Activated effector memory CD4-positive, alpha-beta T cell treated with anti-CD3 and anti-CD28 coated beads, Interleukin-2, amount 50 U/mL, for 16 hours (primary cell): ENCODE data around the gene LTBP4.
A peak's percentile ranks its signal among the peaks of the same experiment; 100 is the strongest.
"Not testable (repeated sequence)": the region's sequence is repeated elsewhere in the genome, so short reads cannot be mapped to it uniquely, and the experiment has no call there.

Source experiments
- DNase-seq: peaks from one replicate; pipeline ENCODE4 v3.0.0-alpha.2; 2020

LTBP4 gene

DNA sequence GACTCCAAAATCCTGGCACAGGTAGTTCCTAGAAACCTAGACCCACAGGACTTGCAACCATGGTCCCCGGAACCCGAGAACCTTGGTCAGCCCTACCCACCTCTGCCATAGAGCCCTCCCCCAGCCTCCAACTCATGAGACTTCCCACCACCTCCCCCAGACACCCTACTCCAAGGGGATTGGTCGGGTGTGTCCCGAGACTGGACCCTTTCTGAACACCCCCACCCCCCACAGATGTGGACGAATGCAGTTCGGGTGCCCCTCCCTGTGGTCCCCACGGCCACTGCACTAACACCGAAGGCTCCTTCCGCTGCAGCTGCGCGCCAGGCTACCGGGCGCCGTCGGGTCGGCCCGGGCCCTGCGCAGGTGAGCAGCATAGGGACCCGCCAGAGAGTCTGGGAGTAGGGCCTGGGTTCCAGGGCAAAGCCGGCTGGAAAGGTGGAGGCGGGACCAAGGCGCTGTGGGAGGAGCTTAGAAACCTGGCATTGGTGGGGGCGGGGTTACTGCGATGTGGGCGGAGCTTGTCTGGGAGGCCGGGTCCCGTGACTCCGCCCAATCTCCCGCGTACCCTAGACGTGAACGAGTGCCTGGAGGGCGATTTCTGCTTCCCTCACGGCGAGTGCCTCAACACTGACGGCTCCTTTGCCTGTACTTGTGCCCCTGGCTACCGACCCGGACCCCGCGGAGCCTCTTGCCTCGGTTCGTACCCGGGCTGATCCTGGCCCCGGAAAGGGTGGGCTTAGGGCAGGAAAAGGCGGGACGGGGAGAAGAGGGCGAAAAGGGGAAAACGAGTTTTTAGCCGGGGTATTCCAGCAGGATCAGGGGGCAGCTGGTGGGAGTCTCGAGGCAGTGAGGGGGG is 11.9 kb downstream of the LTBP4 start:
- peak; percentile 89 for DNase-seq

DNA sequence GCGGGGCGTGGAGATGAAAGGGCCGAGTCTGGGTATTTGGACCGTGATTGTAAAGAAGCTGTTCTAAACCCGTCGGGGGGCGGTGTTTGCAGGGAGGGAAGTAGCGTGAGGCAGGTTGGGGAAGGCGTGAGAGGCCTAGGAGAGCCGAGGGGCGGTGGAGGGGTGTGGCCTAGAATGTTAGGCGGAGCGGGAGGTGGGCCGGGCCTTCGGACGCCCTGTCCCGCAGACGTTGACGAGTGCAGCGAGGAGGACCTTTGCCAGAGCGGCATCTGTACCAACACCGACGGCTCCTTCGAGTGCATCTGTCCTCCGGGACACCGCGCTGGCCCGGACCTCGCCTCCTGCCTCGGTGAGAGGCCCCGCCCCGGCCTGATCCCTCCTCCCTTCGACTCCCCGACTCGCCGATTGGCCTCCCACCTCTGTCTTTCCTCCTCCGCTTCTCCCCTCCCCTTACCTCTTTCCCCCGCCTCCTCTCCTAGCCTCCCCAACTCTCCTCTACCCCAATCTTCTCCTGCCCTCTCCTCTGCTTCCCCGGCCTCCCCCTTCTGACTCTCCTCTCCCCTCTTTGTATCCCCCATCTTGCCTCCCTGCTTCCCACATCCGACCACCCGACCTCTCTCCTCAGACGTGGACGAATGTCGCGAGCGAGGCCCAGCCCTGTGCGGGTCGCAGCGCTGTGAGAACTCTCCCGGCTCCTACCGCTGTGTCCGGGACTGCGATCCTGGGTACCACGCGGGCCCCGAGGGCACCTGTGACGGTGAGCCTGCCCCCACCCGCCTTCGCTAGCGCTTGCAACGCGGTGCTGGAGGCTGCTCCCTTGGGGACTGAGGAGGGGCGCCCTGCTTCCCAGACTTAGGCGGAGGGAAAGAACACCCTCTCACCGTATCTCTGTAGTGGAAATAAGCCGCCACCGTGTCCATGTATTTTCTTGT is 12.8 kb downstream of the LTBP4 start:
- DNase-seq = peak; percentile 95

DNA sequence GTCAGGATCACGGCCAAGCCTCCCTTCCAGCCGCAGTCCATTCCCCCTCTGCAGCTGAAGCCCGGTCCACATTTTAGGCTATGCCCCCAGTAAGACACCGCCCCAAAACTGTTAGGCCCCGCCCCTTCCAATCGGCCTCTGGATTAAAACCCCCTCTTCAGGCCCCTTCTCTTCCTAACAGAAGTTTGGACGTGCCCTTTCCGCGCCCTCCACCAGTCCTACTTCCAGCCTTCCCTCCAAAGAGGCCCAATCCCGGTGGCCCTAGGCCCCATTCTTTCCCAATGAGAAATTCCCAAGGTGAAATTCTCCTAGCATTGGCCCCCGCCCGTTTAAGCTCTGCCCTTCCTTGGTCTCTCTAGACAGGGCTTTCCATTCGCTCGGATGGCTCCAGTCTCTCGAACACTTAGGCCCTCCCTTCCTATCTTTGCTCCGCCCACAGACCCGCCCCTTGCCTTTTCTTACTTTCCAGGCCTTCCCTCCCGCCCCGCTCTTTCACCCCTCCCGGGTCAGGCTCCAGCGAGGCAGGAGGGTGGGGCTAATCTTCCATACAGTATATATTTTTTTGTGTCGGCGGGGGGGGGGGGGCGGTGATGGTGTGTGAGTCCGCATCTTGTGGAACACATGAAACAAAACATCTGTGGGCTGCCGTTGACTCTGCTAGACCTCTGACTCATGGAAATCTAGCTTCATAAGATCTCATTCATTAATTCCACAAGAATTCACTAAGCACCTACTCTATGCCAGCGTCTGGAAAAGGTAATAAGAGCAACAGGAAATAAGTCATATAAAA is 13.6 kb downstream of the LTBP4 start:
- DNase-seq = peak; percentile 97

DNA sequence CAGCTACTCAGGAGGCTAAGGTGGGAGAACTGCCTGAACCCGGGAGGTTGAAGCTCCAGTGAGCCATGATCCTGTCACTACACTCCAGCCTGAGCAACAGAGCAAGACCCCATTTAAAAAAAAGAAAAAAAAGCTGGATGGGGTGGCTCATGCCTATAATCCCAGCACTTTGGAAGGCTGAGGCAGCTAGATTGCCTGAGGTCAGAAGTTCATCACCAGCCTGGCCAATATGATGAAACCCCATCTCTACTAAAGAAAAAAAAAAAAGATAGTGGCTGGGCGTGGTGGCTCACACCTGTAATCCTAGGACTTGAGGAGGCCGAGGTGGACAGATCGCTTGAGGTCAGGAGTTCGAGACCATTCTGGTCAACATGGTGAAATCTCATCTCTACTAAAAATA is 15.0 kb downstream of the LTBP4 start:
- DNase-seq = no peak

DNA sequence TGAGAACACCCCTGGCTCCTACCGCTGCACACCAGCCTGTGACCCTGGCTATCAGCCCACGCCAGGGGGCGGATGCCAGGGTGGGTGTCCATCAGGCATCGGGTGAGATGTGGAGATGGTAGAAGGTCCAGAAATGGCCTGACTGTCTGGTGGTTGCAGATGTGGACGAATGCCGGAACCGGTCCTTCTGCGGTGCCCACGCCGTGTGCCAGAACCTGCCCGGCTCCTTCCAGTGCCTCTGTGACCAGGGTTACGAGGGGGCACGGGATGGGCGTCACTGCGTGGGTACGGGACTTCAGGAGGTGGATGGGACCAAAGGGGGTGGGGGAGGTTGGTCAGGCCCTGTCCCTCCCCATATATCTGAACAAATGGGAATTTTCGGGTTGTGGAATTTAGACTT is 15.8 kb downstream of the LTBP4 start:
- DNase-seq = no peak

DNA sequence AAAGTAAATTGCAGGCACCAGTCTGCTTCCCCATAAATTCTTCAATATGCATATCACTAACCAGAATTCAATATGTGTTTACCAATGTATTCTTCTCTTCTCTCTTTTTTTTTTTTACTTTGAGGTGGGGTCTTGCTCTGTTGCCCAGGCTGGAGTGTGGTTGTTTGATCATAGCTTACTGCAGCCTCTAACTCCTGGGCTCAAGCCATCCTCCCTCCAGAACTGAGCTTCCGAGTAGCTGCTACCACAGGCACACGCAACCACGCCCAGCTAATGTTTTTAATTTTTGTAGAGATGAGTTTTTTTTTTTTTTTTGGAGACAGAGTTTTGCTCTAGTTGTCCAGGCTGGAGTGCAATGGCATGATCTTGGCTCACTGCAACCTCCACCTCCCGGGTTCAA is 16.8 kb downstream of the LTBP4 start:
- no peak for DNase-seq

DNA sequence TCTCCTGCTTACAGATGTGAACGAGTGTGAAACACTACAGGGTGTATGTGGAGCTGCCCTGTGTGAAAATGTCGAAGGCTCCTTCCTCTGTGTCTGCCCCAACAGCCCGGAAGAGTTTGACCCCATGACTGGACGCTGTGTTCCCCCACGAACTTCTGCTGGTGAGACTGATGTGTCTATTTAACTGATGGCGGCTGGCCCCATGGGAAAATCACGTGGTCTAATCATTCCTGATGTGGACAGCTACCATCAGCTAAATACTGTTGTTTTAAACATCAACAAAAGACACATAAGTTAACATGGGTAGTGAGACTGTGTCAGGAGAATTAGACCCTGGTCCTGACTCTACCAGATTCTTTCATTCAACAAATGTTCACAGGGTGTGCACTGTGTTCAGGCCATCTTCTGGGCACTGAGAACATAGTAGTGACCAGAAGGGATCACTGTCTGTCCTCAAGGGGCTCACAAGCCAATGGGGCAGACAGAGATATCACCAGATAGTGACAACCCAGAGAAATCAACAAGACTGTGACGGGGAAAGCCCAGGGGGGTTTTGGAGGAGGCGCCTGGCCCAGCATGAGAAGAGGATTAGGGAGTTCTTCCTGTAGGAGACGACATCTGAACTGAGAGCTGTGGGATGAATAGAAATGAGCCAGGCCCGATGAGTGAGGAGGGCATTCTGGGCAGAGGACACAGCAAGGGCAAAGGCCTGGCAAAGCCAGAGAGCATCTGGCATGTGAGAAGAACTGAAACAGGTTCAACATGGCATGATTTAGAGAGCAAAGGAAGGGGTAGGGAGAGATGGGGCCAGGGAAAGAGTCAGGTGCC is 18.4 kb downstream of the LTBP4 start:
- DNase-seq = no peak

DNA sequence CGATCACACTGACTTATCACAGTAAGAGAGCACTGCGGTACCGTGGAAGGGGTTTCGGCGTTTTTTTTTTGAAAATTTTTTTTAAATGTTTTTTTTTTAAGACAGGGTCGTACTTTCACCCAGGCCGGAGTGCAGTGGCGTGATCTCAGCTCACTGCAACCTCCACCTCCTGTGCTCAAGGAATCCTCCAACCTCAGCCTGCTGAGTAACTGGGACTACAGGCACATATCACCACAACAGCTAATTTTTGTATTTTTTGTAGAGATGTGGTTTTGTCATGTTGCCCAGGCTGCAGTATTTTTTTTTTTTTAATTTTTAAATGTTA is 19.0 kb downstream of the LTBP4 start:
- DNase-seq = no peak

DNA sequence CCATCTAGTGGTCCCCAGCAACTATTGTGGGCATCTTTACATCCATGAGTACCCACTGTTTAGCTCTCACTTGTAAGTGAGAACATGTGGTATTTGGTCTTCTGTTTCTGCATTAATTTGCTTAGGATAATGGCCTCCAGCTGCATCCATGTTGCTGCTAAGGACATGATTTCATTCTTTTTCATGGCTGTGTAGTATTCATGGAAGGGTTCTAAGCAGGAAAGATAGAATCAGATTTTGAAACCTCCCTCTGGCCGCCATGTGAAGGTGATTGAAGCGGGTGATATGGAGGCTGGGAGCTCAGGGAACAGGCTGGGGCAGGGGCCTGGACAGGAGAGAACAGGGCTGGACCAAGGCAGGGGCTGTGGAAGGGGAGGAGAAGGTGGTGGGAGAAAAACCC is 20.1 kb downstream of the LTBP4 start:
- DNase-seq = no peak

DNA sequence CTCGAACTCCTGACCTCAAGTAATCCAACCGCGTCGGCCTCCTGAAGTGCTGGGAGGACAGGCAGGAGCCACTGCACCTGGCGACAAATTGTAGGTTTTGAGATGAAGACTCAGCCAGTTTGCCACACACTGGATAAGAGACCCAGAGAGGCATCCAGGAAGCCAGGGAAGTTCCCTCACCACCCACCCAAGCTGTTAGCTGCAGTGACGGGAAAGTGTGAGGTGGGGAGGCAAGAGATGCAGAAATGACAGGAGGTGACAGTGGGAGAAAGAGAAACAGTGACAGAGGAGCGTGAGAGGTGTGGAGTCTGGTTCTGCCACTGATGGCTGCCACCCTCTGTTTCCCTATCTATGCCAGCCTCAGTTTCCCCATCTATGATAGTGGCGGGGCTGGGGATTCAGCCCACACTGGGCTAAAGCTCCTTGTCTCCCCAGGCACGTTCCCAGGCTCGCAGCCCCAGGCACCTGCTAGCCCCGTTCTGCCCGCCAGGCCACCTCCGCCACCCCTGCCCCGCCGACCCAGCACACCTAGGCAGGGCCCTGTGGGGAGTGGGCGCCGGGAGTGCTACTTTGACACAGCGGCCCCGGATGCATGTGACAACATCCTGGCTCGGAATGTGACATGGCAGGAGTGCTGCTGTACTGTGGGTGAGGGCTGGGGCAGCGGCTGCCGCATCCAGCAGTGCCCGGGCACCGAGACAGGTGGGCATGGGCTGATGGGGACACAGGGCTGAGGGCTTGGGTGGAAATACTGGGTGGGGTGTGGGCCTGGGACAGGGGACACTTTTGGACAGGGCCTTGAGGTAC is 21.0 kb downstream of the LTBP4 start:
- no peak for DNase-seq

DNA sequence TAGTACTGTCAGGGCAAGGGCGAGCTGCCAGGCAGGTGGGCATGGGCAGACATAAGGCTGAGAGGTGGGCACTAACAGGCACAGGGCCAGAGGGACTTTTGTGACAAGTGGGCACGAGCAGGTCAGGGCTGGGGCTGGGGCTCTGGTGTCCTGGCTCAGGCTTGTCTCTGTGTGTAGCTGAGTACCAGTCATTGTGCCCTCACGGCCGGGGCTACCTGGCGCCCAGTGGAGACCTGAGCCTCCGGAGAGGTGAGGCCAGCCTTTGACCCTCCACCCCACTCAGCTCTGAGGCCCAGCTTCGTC is 21.6 kb downstream of the LTBP4 start:
- no peak for DNase-seq

DNA sequence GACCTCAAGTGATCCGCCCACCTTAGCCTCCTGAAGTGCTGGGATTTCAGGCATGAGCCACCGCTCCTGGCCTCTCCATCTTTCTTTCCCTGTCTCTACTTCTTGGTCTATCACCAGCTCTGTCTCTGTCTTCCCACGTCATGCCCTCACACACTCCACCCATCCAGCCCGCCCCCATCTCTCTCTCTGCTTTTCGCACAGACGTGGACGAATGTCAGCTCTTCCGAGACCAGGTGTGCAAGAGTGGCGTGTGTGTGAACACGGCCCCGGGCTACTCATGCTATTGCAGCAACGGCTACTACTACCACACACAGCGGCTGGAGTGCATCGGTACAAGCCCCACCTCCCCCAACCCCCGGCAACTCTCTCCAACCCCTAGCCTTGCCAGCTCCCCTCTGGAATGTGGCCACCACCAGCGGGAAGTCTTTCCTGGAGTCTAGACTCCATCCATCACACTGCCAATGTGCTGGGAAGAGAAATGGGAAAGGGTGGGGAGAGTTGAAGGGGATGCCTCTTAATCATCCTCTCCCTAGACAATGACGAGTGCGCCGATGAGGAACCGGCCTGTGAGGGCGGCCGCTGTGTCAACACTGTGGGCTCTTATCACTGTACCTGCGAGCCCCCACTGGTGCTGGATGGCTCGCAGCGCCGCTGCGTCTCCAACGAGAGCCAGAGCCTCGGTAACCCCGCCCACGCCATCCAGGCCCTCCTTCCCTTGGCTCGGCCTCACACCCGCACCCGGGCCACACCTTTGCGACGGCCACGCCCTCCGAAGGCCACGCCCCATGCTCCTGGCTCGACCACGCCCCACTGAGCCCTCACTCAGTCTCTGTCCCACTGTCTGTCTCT is 22.5 kb downstream of the LTBP4 start:
- no peak for DNase-seq

DNA sequence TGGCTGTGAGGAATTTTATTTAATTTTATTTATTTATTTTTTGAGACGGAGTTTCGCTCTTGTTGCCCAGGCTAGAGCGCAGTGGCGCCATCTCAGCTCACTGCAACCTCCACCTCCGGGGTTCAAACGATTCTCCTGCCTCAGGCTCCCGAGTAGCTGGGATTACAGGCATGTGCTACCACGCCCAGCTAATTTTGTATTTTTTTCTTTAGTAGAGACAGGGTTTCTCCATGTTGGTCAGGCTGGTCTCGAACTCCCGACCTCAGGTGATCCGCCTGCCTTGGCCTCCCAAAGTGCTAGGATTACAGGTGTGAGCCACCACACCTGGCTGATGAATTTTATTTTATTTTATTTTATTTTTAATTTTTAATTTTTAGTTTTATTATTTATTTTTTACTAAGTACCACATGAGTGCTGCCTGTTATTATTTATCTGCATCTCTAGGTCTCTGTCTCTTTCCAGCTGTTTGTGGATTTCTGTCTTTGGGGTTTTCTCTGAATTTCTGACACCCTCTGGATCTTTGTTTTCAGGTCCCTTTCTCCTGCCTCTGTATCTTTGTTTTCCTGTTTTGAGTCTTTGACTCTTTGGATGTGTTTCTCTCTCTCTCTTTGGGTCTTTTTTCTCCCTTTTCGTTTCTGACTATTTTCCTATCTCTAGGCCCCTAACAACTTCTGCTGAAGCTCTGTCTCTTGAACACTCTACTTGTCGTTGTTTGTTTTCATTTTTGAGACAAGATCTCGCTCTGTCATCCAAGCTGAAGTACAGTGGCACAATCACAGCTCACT is 23.4 kb downstream of the LTBP4 start:
- DNase-seq = not testable (repeated sequence)

DNA sequence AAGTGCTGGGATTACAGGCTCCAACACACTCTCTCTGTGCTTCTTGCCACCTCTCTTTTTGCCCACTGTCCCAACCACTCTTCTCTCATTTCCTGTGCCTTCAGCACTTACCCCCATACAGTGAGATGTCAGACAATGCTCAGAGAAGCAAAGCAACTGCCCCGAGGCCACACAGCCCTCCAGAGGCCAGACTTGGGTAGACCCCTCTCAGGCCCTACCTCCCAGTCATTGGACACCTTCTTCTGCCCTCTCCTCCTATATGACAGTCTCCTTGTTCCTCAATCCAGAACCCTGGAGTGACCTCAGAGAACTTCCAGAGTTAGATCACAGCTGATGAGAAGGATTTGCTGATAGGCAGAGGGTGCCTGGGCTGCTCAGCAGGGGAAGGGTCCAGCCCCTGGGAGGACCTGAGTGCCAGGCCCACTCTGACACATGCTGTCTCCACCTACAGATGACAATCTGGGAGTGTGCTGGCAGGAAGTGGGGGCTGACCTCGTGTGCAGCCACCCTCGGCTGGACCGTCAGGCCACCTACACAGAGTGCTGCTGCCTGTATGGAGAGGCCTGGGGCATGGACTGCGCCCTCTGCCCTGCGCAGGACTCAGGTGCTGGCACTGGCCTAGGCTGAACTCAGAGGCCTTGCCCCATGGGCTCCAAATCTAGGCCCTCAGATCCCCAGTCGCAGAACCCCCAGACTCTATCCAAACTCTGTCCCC is 24.4 kb downstream of the LTBP4 start:
- no peak for DNase-seq

DNA sequence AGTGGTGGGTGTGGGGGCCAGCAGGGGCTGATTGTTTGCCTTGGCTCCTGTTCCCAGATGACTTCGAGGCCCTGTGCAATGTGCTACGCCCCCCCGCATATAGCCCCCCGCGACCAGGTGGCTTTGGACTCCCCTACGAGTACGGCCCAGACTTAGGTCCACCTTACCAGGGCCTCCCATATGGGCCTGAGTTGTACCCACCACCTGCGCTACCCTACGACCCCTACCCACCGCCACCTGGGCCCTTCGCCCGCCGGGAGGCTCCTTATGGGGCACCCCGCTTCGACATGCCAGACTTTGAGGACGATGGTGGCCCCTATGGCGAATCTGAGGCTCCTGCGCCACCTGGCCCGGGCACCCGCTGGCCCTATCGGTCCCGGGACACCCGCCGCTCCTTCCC is 25.7 kb downstream of the LTBP4 start:
- no peak for DNase-seq

DNA sequence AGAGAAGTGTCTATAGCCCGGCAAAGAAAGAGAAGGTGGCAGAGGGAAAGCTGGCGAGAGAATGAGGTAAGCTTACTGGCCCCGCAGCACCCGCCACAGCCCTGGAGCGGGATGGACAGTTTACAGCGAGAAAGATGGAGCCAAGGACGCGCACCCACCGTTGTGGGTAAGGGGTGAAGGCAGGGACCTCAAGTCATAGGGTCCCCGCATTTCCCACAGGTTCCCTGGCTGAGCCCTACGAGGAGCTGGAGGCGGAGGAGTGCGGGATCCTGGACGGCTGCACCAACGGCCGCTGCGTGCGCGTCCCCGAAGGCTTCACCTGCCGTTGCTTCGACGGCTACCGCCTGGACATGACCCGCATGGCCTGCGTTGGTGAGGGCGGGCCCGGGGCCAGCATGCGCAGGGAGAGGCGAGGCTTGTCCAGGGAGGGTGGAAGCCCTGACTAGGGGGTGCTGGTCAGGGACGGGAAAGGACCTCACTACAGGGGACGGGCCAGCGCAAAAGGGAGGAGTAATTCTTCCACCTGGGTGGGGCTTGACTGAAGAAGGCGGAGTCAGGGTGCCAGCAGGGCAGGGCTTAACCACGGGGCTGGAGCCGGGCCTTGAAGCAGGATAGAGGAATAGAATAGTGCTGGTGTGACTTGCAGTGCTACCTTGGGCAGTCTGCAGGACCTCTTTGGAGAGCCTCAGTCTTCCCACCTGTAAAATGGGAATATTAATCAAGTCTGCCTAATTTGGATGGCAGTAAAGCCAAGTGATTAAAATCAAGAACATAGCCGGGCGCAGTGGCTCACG is 26.5 kb downstream of the LTBP4 start:
- DNase-seq = no peak

DNA sequence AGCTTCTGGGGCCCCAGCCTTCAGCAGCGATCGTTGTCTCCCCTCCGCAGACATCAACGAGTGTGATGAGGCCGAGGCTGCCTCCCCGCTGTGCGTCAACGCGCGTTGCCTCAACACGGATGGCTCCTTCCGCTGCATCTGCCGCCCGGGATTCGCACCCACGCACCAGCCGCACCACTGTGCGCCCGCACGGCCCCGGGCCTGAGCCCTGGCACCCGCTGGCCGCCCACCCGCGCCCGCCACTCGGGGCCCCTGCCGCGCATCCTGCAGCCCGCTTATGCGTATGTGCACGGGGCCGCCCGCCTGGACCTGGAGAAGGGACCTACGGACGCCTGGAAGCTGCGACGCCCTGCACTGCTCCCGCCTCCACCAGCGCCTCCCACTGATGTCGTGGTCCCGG is 28.2 kb downstream of the LTBP4 start:
- no peak for DNase-seq

DNA sequence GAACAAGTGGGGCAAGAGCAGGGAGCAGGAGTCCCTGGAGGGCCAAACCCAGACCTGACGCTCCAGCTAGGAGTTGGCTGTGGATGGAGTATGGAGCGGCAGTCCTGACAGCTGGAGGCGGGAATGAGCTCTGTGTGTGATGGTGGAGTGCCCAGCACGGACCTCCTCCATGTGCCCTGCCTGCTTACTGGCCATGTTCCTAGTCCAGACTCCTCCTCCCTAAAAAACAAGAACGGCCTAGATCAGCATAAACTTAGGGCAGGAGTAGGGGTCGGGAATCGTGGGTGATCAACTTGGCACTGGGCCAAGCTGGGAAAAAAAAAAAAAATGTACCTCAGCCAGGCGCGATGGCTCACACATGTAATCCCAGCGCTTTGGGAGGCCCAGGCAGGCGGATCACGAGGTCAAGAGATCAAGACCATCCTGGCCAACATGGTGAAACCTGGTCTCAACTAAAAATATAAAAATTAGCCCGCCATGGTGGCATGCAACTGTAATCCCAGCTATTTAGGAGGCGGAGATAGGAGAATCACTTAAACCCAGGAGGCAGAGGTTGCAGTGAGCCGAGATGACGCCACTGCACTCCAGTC is 29.5 kb downstream of the LTBP4 start:
- DNase-seq = no peak
